ENCODE data around the gene KIF22.

The KIF22 gene

GRCh38 chr16:29765167-29766032 is 25.2 kb upstream of the KIF22 start:
- no peaks in the 10 kb centered on the region for H3K27me3 ChIP-seq (ENCODE audit: insufficient read depth, low read depth)
- H3K36me3 ChIP-seq (ENCODE audit: insufficient read depth), result no peaks in the 10 kb centered on the region
- no peak overlapping the region for H2AFZ ChIP-seq (ENCODE audit: low read depth)
- no peak overlapping the region for H3K27ac ChIP-seq
- TF ChIP-seq, protein P1, sequence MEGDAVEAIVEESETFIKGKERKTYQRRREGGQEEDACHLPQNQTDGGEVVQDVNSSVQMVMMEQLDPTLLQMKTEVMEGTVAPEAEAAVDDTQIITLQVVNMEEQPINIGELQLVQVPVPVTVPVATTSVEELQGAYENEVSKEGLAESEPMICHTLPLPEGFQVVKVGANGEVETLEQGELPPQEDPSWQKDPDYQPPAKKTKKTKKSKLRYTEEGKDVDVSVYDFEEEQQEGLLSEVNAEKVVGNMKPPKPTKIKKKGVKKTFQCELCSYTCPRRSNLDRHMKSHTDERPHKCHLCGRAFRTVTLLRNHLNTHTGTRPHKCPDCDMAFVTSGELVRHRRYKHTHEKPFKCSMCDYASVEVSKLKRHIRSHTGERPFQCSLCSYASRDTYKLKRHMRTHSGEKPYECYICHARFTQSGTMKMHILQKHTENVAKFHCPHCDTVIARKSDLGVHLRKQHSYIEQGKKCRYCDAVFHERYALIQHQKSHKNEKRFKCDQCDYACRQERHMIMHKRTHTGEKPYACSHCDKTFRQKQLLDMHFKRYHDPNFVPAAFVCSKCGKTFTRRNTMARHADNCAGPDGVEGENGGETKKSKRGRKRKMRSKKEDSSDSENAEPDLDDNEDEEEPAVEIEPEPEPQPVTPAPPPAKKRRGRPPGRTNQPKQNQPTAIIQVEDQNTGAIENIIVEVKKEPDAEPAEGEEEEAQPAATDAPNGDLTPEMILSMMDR (conservative IDR thresholded peaks at IDR 0.05; ENCODE audit: low read depth, low read length), result no peak
- H3K4me3 ChIP-seq (IDR thresholded peaks at IDR 0.05; ENCODE audit: insufficient read depth, low read depth, low read length), result no peak overlapping the region
- H3K4me1 ChIP-seq (ENCODE audit: low read depth, poor library complexity, severe bottlenecking), result no peaks in the 10 kb centered on the region
- no peak overlapping the region for H3K9ac ChIP-seq
- H4K20me1 ChIP-seq (ENCODE audit: insufficient read depth), result no peaks in the 10 kb centered on the region
- no peaks in the 10 kb centered on the region for H3K79me2 ChIP-seq (ENCODE audit: insufficient read depth, low read depth)
- H3K4me2 ChIP-seq, result no peak overlapping the region

DNA sequence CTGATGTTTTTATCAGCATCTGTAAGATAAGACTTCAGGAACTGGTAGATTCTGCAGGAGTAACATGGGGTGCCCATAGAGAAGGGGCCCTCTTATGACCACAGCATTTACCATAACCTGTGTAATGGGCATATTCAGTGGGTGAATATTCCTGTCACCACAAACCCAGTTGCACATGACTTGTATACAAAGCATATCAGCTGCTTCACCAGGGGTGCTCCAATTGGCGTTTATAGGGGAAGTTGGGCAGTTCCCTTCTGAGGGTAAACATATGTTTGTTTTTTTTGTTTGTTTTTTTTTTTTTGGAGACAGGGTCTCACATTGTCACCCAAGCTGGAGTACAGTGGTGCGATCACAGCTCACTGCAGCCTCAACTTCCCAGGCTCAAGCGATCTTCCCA is 24.0 kb upstream of the KIF22 start:
- H3K4me3 ChIP-seq (IDR thresholded peaks at IDR 0.05; ENCODE audit: insufficient read depth, low read depth, low read length), result no peak overlapping the region
- H3K4me2 ChIP-seq, result no peak overlapping the region
- no peaks in the 10 kb centered on the region for H3K27me3 ChIP-seq (ENCODE audit: insufficient read depth, low read depth)
- no peaks in the 10 kb centered on the region for H3K36me3 ChIP-seq (ENCODE audit: insufficient read depth)
- H3K9ac ChIP-seq, result no peak overlapping the region
- no peak overlapping the region for H3K27ac ChIP-seq
- H3K79me2 ChIP-seq (ENCODE audit: insufficient read depth, low read depth), result no peaks in the 10 kb centered on the region
- TF ChIP-seq, protein P1 (conservative IDR thresholded peaks at IDR 0.05; ENCODE audit: low read depth, low read length), result no peak
- no peaks in the 10 kb centered on the region for H3K4me1 ChIP-seq (ENCODE audit: low read depth, poor library complexity, severe bottlenecking)
- no peaks in the 10 kb centered on the region for H4K20me1 ChIP-seq (ENCODE audit: insufficient read depth)
- H2AFZ ChIP-seq (ENCODE audit: low read depth), result no peak overlapping the region

DNA sequence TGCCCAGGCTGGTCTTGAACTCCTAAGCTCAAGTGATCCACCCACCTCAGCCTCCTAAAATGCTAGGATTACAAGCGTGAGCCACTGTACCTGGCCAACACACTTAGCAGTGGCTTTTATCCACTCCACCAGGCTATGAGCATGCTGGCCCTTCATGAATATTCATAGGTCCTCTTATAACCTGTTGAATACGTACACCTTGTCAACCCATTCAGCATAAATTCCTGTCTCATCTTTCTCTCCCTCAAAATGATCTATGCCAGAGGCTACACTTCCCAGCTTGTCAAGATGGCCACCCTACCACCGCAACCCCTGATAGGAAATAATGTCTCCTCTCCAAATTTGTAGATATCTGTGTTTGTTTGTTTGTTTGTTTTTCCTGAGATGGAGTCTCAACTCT is 23.5 kb upstream of the KIF22 start:
- Histone ChIP-seq H3K4me1 (ENCODE audit: low read depth, poor library complexity, severe bottlenecking) (peaks cover 1% of the 10 kb centered on the region), H3K27ac (no peak overlapping the region), H2AFZ (ENCODE audit: low read depth) (no peak overlapping the region), H3K36me3 (ENCODE audit: insufficient read depth) (no peaks in the 10 kb centered on the region), H3K9ac (no peak overlapping the region), H3K4me3 (IDR thresholded peaks at IDR 0.05; ENCODE audit: insufficient read depth, low read depth, low read length) (no peak overlapping the region), H3K4me2 (no peak overlapping the region), H3K79me2 (ENCODE audit: insufficient read depth, low read depth) (no peaks in the 10 kb centered on the region), H3K27me3 (ENCODE audit: insufficient read depth, low read depth) (no peaks in the 10 kb centered on the region), H4K20me1 (ENCODE audit: insufficient read depth) (no peaks in the 10 kb centered on the region)
- TF ChIP-seq, protein P1 (conservative IDR thresholded peaks at IDR 0.05; ENCODE audit: low read depth, low read length), result no peak

- no peaks in the 10 kb centered on the region for H4K20me1 ChIP-seq (ENCODE audit: insufficient read depth)
- H3K36me3 ChIP-seq (ENCODE audit: insufficient read depth), result no peaks in the 10 kb centered on the region
- no peaks in the 10 kb centered on the region for H3K79me2 ChIP-seq (ENCODE audit: insufficient read depth, low read depth)
- no peaks in the 10 kb centered on the region for H3K27me3 ChIP-seq (ENCODE audit: insufficient read depth, low read depth)
- H3K9ac ChIP-seq, result no peak overlapping the region
- TF ChIP-seq, protein P1 (conservative IDR thresholded peaks at IDR 0.05; ENCODE audit: low read depth, low read length), result no peak
- no peak overlapping the region for H3K4me3 ChIP-seq (IDR thresholded peaks at IDR 0.05; ENCODE audit: insufficient read depth, low read depth, low read length)
- no peak overlapping the region for H3K4me2 ChIP-seq
- no peak overlapping the region for H2AFZ ChIP-seq (ENCODE audit: low read depth)
- peaks cover 5% of the 10 kb centered on the region for H3K4me1 ChIP-seq (ENCODE audit: low read depth, poor library complexity, severe bottlenecking)
- H3K27ac ChIP-seq, result no peak overlapping the region
Measured at GRCh38 chr16:29769507-29769906, 21.0 kb upstream of the KIF22 start.

Measured in KMS-11 (cell line).